ENCODE measurements around the gene CHSY3. TPM values are rescaled to one million over a fixed set of nuclear protein-coding genes. Genes with fewer than 3 reads are reported as not detected.

The CHSY3 gene
- total and polyA plus RNA-seq, 2 donors (not counting 1 experiment from before 2014, with no cell fraction given): 0.51 to 0.99 TPM

DNA sequence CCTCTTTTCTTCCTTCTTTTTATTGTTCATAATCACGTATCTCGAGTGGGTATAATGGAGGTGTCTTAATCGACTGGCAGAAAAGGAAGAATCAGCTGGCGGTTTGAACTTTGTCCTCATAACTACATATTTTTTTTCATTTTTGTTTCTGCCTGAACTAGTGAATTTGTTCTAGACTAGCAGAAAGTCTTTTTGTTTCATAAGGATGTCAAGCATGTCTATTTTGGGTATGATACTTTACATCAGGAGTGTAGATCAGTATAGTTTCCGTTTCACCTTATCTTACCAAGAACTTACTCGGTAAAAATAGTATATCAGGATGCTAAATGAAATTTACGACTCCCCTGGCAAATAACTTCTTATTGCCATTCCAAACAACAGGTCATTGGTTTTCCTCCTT is 278.9 kb downstream of the CHSY3 start:
- Histone ChIP-seq H3K4me2 (ENCODE audit: extremely low read depth, insufficient read depth, low read length) (no peak overlapping the region), H2AFZ (ENCODE audit: low read length) (no peak overlapping the region), H4K20me1 (ENCODE audit: control insufficient read depth, extremely low read depth, insufficient read depth, low read length) (no peaks in the 10 kb centered on the region), H3K9me3 (ENCODE audit: control insufficient read depth, insufficient read depth, low read depth, low read length) (no peaks in the 10 kb centered on the region), H3K4me1 (ENCODE audit: control insufficient read depth, extremely low read depth, insufficient read depth, low read length) (no peaks in the 10 kb centered on the region), H3K4me3 (replicated peaks in 1 of 4; ENCODE audit: control extremely low read depth in 1 of 4, insufficient read depth in 1 of 4, low read depth in 3 of 4, low read length in 4 of 4) (no peak overlapping the region), H3K9ac (ENCODE audit: insufficient read depth, low read length) (no peak overlapping the region), H3K36me3 (ENCODE audit: control insufficient read depth, insufficient read depth, low read length) (no peaks in the 10 kb centered on the region), H3K79me2 (ENCODE audit: control insufficient read depth, insufficient read depth, low read length) (no peaks in the 10 kb centered on the region), H3K27ac (ENCODE audit: insufficient read depth, low read length) (no peak overlapping the region), H3K27me3 (ENCODE audit: control insufficient read depth, insufficient read depth, low read length) (no peaks in the 10 kb centered on the region)
- TF ChIP-seq CTCF (conservative IDR thresholded peaks at IDR 0.05 in 1 of 2, IDR thresholded peaks at IDR 0.05 in 1 of 2; ENCODE audit: low read depth in 1 of 2, low read length in 2 of 2): no peak
- no peak for DNase-seq (ENCODE audit: low read depth in 2 of 2)

GRCh38 chr5:130189961-130190360 is 285.7 kb downstream of the CHSY3 start:
- H3K4me2 ChIP-seq (ENCODE audit: extremely low read depth, insufficient read depth, low read length): no peak overlapping the region
- H3K9ac ChIP-seq (ENCODE audit: insufficient read depth, low read length): no peak overlapping the region
- no peak for TF ChIP-seq CTCF (conservative IDR thresholded peaks at IDR 0.05 in 1 of 2, IDR thresholded peaks at IDR 0.05 in 1 of 2; ENCODE audit: low read depth in 1 of 2, low read length in 2 of 2)
- TF ChIP-seq EZH2 (IDR thresholded peaks at IDR 0.05; ENCODE audit: low read length, missing control alignments): no peak
- peak in 1 of 2 donors; percentile 4 for DNase-seq (ENCODE audit: low read depth in 2 of 2)
- no peaks in the 10 kb centered on the region for H4K20me1 ChIP-seq (ENCODE audit: control insufficient read depth, extremely low read depth, insufficient read depth, low read length)
- no peaks in the 10 kb centered on the region for H3K79me2 ChIP-seq (ENCODE audit: control insufficient read depth, insufficient read depth, low read length)
- no peak overlapping the region for H3K4me3 ChIP-seq (replicated peaks in 1 of 4; ENCODE audit: control extremely low read depth in 1 of 4, insufficient read depth in 1 of 4, low read depth in 3 of 4, low read length in 4 of 4)
- no peak overlapping the region for H2AFZ ChIP-seq (ENCODE audit: low read length)
- no peaks in the 10 kb centered on the region for H3K4me1 ChIP-seq (ENCODE audit: control insufficient read depth, extremely low read depth, insufficient read depth, low read length)
- no peaks in the 10 kb centered on the region for H3K36me3 ChIP-seq (ENCODE audit: control insufficient read depth, insufficient read depth, low read length)
- H3K27ac ChIP-seq (ENCODE audit: insufficient read depth, low read length): no peak overlapping the region
- no peaks in the 10 kb centered on the region for H3K9me3 ChIP-seq (ENCODE audit: control insufficient read depth, insufficient read depth, low read depth, low read length)
- no peaks in the 10 kb centered on the region for H3K27me3 ChIP-seq (ENCODE audit: control insufficient read depth, insufficient read depth, low read length)

GRCh38 chr5:130198927-130199326 is 294.7 kb downstream of the CHSY3 start:
- Histone ChIP-seq H3K27me3 (ENCODE audit: control insufficient read depth, insufficient read depth, low read length) (no peaks in the 10 kb centered on the region), H4K20me1 (ENCODE audit: control insufficient read depth, extremely low read depth, insufficient read depth, low read length) (no peaks in the 10 kb centered on the region), H3K4me3 (replicated peaks in 1 of 4; ENCODE audit: control extremely low read depth in 1 of 4, insufficient read depth in 1 of 4, low read depth in 3 of 4, low read length in 4 of 4) (no peak overlapping the region), H3K36me3 (ENCODE audit: control insufficient read depth, insufficient read depth, low read length) (no peaks in the 10 kb centered on the region), H3K79me2 (ENCODE audit: control insufficient read depth, insufficient read depth, low read length) (no peaks in the 10 kb centered on the region), H3K9me3 (ENCODE audit: control insufficient read depth, insufficient read depth, low read depth, low read length) (no peaks in the 10 kb centered on the region), H2AFZ (ENCODE audit: low read length) (no peak overlapping the region), H3K27ac (ENCODE audit: insufficient read depth, low read length) (no peak overlapping the region), H3K4me1 (ENCODE audit: control insufficient read depth, extremely low read depth, insufficient read depth, low read length) (no peaks in the 10 kb centered on the region), H3K4me2 (ENCODE audit: extremely low read depth, insufficient read depth, low read length) (no peak overlapping the region), H3K9ac (ENCODE audit: insufficient read depth, low read length) (no peak overlapping the region)
- DNase-seq (ENCODE audit: low read depth in 2 of 2): peak; percentile 9 to 28
- TF ChIP-seq CTCF (conservative IDR thresholded peaks at IDR 0.05 in 1 of 2, IDR thresholded peaks at IDR 0.05 in 1 of 2; ENCODE audit: low read depth in 1 of 2, low read length in 2 of 2) (peak in 1 of 2 donors; percentile 19), EZH2 (IDR thresholded peaks at IDR 0.05; ENCODE audit: low read length, missing control alignments) (no peak)

Measured in fibroblast of lung (primary cell).